Lower leg skin (tissue), 4 donors: Measurements from ENCODE around the gene NR6A1. TPM values are rescaled to one million over a fixed set of nuclear protein-coding genes. Genes with fewer than 3 reads are reported as not detected.

Experiments
- DNase-seq, 2 donors: peaks; one replicate each; pipeline ENCODE4 v3.0.0-alpha.2; 2019; ENCODE audit warnings: low spot score in 2 of 2
- H3K4me3 ChIP-seq: fragments of 200-600 bp; sonication (generic); 2 replicates; pipeline ENCODE4 v1.5.1; 2017; ENCODE audit warnings: mild to moderate bottlenecking, low read depth; ENCODE audit not compliant: poor library complexity, severe bottlenecking
- POLR2A ChIP-seq, 2 donors: fragments of 450-650 bp; IDR thresholded peaks; one replicate each; pipeline ENCODE4 v1.6.1; 2016 to 2017; ENCODE audit warnings: antibody characterized with exemption in 2 of 2, mild to moderate bottlenecking in 1 of 2, moderate library complexity in 1 of 2
- WGBS, 2 donors: methylation state at CpG; one replicate each; pipeline ENCODE4 v1.1.5; 2018; 5-methylcytosine and 5-hydroxymethylcytosine counted together
- intact Hi-C: fragments of 100-400 bp; cut with DNase I; formaldehyde crosslinking; loops from one replicate; pipeline ENCODE4 v1.15.0; 2023; ENCODE audit warnings: low total_unique reads
- total RNA-seq, 4 donors: library from RNA; depleted of rRNA; stranded (reverse); fragments of >200 nt; gene quantifications; one replicate each; pipeline ENCODE4 v1.1.0, GENCODE V29; 2016
- TF ChIP-seq, protein P1 (sequence below), 3 donors: fragments of 450-650 bp; IDR thresholded peaks; one replicate each; pipeline ENCODE4 v1.5.1; 2016; ENCODE audit warnings: antibody characterized with exemption in 3 of 3, mild to moderate bottlenecking in 3 of 3, moderate library complexity in 2 of 3

Gene NR6A1
- total RNA-seq, 4 donors from 2014 or later = 3.0 to 4.9 (median 3.8) TPM

DNA sequence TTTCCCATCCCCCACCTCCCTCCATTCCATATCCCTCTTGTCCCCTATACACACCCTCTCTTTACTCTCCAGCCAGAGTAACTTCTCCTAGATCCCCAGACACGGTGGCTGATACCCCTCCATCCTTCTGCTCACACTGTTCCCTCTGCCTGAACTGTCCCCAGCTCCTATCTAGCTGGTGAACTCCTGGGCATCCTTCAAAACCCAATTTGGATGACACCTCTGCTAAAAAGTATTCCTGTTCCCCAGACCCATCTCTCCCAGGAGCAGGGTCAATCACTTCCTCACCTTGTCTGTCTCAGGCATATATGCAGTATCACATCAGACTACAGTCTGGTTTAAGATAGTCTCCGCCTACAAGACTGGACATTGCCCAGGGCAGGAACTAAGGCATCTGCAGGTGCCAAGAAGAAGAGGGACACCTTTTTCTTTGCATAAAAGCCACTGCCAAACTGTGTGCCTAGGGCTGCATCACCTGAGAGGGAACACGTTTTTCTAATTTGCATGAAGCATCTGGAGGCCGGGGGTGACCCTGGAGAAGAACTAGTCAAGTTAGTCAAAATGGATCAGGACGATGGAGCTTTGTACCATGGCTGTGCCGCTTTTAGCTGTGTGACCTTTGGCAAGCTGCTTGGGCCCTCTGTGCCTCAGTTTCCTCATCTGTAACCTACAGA is 291.0 kb downstream of the NR6A1 start:
- TF ChIP-seq POLR2A (IDR thresholded peaks at IDR 0.05) = no peak
- TF ChIP-seq, protein P1, sequence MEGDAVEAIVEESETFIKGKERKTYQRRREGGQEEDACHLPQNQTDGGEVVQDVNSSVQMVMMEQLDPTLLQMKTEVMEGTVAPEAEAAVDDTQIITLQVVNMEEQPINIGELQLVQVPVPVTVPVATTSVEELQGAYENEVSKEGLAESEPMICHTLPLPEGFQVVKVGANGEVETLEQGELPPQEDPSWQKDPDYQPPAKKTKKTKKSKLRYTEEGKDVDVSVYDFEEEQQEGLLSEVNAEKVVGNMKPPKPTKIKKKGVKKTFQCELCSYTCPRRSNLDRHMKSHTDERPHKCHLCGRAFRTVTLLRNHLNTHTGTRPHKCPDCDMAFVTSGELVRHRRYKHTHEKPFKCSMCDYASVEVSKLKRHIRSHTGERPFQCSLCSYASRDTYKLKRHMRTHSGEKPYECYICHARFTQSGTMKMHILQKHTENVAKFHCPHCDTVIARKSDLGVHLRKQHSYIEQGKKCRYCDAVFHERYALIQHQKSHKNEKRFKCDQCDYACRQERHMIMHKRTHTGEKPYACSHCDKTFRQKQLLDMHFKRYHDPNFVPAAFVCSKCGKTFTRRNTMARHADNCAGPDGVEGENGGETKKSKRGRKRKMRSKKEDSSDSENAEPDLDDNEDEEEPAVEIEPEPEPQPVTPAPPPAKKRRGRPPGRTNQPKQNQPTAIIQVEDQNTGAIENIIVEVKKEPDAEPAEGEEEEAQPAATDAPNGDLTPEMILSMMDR (IDR thresholded peaks at IDR 0.05) = no peak
- 46 to 68% methylated on average over 6 of the region's 6 CpGs for WGBS, 2 donors
- DNase-seq = no peak
- no peak overlapping the region for H3K4me3 ChIP-seq
- intact Hi-C loops = no loop called here

DNA sequence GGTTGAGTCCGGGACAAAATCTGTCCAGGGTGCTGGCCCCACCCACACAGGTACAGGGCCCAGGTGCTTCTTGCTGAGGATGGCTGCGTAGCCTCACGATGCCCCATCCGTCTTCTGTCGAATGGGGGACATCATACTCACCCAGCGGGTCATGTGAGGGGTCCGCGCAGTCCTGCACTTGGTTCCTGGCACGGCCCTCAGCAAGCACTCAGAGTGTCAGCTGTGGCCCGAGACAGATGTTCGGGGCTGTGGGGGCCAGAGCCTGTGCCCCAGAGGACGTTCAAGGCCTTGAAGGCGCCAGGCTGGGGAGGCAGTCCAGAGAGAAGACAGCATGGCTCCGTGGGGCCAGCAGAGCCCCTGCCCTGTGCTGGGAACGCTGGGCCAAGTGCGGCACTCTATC is 291.7 kb downstream of the NR6A1 start:
- TF ChIP-seq, protein P1 (IDR thresholded peaks at IDR 0.05) = no peak
- no peak for TF ChIP-seq POLR2A (IDR thresholded peaks at IDR 0.05)
- intact Hi-C loops = no loop called here
- 86 to 88% methylated on average over 4 to 14 of the region's 16 CpGs for WGBS, 2 donors
- DNase-seq = no peak
- no peak overlapping the region for H3K4me3 ChIP-seq

DNA sequence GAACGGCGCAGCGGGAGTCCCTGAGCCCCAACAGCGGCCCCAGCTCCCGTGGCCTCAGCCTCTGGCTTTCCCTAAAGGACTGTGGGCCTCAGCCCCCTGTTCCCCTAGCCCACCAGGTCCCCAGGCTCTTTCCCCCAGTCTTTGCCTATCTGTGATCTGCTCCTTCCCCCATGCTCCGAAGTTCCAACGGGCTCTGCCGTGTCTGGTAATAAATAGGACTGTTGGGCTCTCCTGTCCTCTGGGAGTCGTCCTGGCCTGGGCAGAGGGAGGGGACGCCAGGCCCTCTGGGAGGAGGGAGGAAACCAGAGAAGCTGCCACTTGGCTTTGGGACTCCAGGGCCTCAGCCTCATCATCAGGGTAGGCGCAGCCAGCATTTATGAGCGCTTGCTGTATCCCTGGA is 292.8 kb downstream of the NR6A1 start:
- no peak for DNase-seq
- intact Hi-C loops = no loop called here
- TF ChIP-seq POLR2A (IDR thresholded peaks at IDR 0.05) = no peak
- TF ChIP-seq, protein P1 (IDR thresholded peaks at IDR 0.05) = no peak
- WGBS, 2 donors = 54 to 55% methylated on average over 12 of the region's 12 CpGs
- H3K4me3 ChIP-seq = no peak overlapping the region

DNA sequence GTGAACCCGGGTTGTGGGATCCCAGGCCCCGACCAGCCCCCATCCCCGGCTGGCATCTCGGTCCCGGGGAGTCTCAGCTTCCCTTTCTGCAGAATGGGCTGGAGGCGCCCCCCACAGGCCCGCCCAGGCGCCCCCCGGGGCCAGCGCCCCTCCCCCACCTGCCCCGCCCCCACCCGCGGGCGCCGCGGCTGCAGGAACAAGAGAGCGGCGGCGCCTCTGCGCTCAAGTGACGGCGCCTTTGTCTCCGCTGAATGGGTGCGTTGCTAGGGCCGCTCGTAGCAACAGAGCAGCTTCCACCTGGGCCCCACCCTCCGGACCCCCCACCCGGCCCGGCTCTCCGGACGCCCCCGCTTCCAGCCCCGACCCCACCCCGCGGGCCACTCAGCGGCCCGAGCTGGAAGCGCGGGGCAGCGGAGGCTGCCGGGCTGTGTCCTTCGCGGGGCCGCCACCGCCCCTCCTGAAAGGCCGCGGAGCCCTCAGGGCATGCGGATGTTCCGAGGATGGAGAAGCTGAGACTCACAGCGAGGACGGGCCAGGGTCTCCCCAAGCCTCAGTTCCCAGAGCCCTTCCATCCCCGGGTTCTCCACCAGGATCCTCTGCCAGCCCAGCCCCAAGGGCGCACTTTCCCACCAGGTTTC is 293.3 kb downstream of the NR6A1 start:
- WGBS, 2 donors = 9% methylated on average over 26 of the region's 53 CpGs; no CpG with 5 or more reads in 1 of the 2 donors
- TF ChIP-seq POLR2A (IDR thresholded peaks at IDR 0.05) = no peak
- TF ChIP-seq, protein P1 (IDR thresholded peaks at IDR 0.05) = no peak
- H3K4me3 ChIP-seq = no peak overlapping the region
- no peak for DNase-seq
- intact Hi-C loops = no loop called here

DNA sequence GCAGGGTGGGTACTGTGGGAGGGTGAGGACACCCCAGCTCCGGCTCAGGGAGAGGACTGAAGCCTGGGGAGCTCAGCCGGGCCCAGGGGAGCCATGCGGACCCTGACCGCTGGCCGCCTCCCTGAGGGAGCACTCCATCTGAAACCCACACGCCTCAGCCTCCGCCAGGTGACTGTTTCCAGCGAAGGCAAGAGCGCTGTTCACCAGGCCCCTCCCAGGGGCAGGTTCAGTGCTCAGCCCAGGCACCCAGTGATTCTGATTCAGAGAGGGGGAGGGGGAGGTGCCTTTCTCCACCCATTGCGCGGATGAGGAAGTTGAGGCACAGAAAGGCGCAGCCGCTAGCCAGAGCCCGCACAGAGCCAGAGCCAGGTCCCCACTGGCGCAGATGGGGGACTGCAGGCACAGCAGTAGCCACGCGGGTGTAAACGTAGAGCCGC is 293.9 kb downstream of the NR6A1 start:
- WGBS, 2 donors = 28 to 31% methylated on average over 9 to 17 of the region's 19 CpGs
- DNase-seq = no peak
- TF ChIP-seq POLR2A (IDR thresholded peaks at IDR 0.05) = no peak
- TF ChIP-seq, protein P1 (IDR thresholded peaks at IDR 0.05) = no peak
- intact Hi-C loops = no loop called here
- H3K4me3 ChIP-seq = no peak overlapping the region
